B cell (primary cell): ENCODE results near the gene ANXA7. TPM values are rescaled to one million over a fixed set of nuclear protein-coding genes. Genes with fewer than 3 reads are reported as not detected.
A peak's percentile ranks its signal among the peaks of the same experiment; 100 is the strongest.

ENCODE experiments used
- ATAC-seq: fragments of 200-7000 bp; cut with Tn5 transposase; one replicate; pipeline ENCODE4 v1.10.0; 2021; ENCODE audit warnings: low read depth, mild to moderate bottlenecking, moderate number of reproducible peaks, moderate library complexity
- CTCF ChIA-PET: fragments of 350-600 bp; sonication (Branson Sonifier 250); formaldehyde crosslinking; loops from one replicate; lab custom pipeline; 2021; ENCODE audit warnings: antibody characterized with exemption, inconsistent platforms; lab: Charles Lee
- POLR2A ChIA-PET: fragments of 350-600 bp; sonication (Branson Sonifier 250); formaldehyde crosslinking; loops from one replicate; lab custom pipeline; 2021; ENCODE audit warnings: antibody characterized with exemption; lab: Charles Lee
- DNase-seq: peaks from one replicate; pipeline ENCODE4 v3.0.0; 2013
- H2AFZ ChIP-seq: 2 replicates; pipeline ENCODE4 v1.6.1; 2012; ENCODE audit warnings: mild to moderate bottlenecking, low read depth, low read length; ENCODE audit not compliant: insufficient read depth, poor library complexity, severe bottlenecking
- H3K27ac ChIP-seq, 2 donors: 1 replicate in 1 of 2; 2 replicates in 1 of 2; pipeline ENCODE4 v1.5.1; 2012 to 2013; ENCODE audit warnings: low read length in 2 of 2, mild to moderate bottlenecking in 2 of 2, moderate library complexity in 1 of 2
- H3K27me3 ChIP-seq, 4 experiments: fragments of 200-600 bp in 1 of 4; sonication (generic) in 1 of 4; replicated peaks in 1 of 4; 1 replicate in 2 of 4; 2 replicates in 2 of 4; pipeline versions ENCODE4 v1.6.1 to v1.7.0; 2013 to 2016; ENCODE audit warnings: low read length in 3 of 4, mild to moderate bottlenecking in 2 of 4, mixed read lengths in 1 of 4, moderate library complexity in 1 of 4; ENCODE audit not compliant: insufficient read depth in 4 of 4, control insufficient read depth in 3 of 4; ENCODE audit errors: control extremely low read depth in 1 of 4
- H3K36me3 ChIP-seq, 2 experiments: replicated peaks in 1 of 2; 1 replicate in 1 of 2; 2 replicates in 1 of 2; pipeline versions ENCODE4 v1.6.1 to v1.7.1; 2013; ENCODE audit warnings: low read length in 1 of 2; ENCODE audit not compliant: insufficient read depth in 2 of 2, control insufficient read depth in 1 of 2; ENCODE audit errors: control extremely low read depth in 1 of 2, extremely low read depth in 1 of 2
- H3K4me1 ChIP-seq, 2 donors: fragments of 200-600 bp in 1 of 2; sonication (generic) in 1 of 2; 1 replicate in 1 of 2; 2 replicates in 1 of 2; pipeline versions ENCODE4 v1.5.1 to v1.6.1; 2013 to 2017; ENCODE audit warnings: low read length in 2 of 2; ENCODE audit not compliant: control insufficient read depth in 2 of 2, insufficient read depth in 2 of 2
- H3K4me2 ChIP-seq: replicated peaks from 2 replicates; pipeline ENCODE3; 2012; ENCODE audit warnings: mild to moderate bottlenecking, low read depth, low read length; ENCODE audit not compliant: poor library complexity, severe bottlenecking
- H3K4me3 ChIP-seq, 5 experiments: fragments of 200-600 bp in 1 of 5; sonication (generic) in 1 of 5; 1 replicate in 3 of 5; 2 replicates in 2 of 5; pipeline versions ENCODE4 v1.5.1 to v1.7.0; 2011 to 2016; ENCODE audit warnings: low read length in 4 of 5, mild to moderate bottlenecking in 4 of 5, low read depth in 2 of 5, control low read depth in 1 of 5, moderate library complexity in 1 of 5; ENCODE audit not compliant: insufficient read depth in 1 of 5; ENCODE audit errors: control extremely low read depth in 1 of 5, extremely low read depth in 1 of 5
- H3K79me2 ChIP-seq: fragments of 200-600 bp; sonication (generic); one replicate; pipeline ENCODE4 v1.6.0; 2016; ENCODE audit warnings: low read length; ENCODE audit not compliant: control insufficient read depth, insufficient read depth
- H3K9ac ChIP-seq: fragments of 200-600 bp; sonication (generic); 2 replicates; pipeline ENCODE4 v1.6.1; 2017; ENCODE audit warnings: mild to moderate bottlenecking, low read length, moderate library complexity
- H3K9me3 ChIP-seq, 3 donors: one replicate each; pipeline versions ENCODE4 v1.6.1 to v1.7.1; 2013; ENCODE audit warnings: low read length in 2 of 3; ENCODE audit not compliant: control insufficient read depth in 2 of 3, insufficient read depth in 1 of 3; ENCODE audit errors: control extremely low read depth in 1 of 3
- H4K20me1 ChIP-seq: 2 replicates; pipeline ENCODE4 v1.6.0; 2012; ENCODE audit warnings: mild to moderate bottlenecking, low read length; ENCODE audit not compliant: insufficient read depth, control insufficient read depth, poor library complexity, severe bottlenecking
- H3K27ac Mint-ChIP-seq: one replicate; pipeline ENCODE4 v1.8.0; 2021; ENCODE audit warnings: mixed read lengths
- H3K27me3 Mint-ChIP-seq: one replicate; pipeline ENCODE4 v1.8.0; 2021; ENCODE audit warnings: mixed read lengths
- H3K4me1 Mint-ChIP-seq: one replicate; pipeline ENCODE4 v1.8.0; 2021; ENCODE audit warnings: mixed read lengths
- H3K4me3 Mint-ChIP-seq: one replicate; pipeline ENCODE4 v1.8.0; 2021; ENCODE audit warnings: mixed read lengths
- H3K9me3 Mint-ChIP-seq: one replicate; pipeline ENCODE4 v1.8.0; 2022; ENCODE audit warnings: mixed read lengths; ENCODE audit not compliant: insufficient read depth
- EZH2 ChIP-seq: IDR thresholded peaks from 2 replicates; pipeline ENCODE4 v1.6.1; 2012; ENCODE audit warnings: borderline replicate concordance, low read depth, mild to moderate bottlenecking, moderate library complexity, low read length; ENCODE audit not compliant: insufficient read depth, poor library complexity, severe bottlenecking
- WGBS: methylation state at CpG from one replicate; pipeline ENCODE4 v1.1.5; 2013; ENCODE audit warnings: missing lambda C conversion rate; ENCODE audit not compliant: insufficient coverage; 5-methylcytosine and 5-hydroxymethylcytosine counted together
- intact Hi-C: fragments of 100-400 bp; cut with micrococcal nuclease; formaldehyde crosslinking; loops from one replicate; pipeline ENCODE4 v1.10.0; 2022
- polyA plus RNA-seq: library from polyadenylated mRNA; depleted of rRNA; stranded (reverse); fragments of >200 nt; gene quantifications from 2 replicates; pipeline ENCODE4 v1.2.3, GENCODE V29; 2012
- total RNA-seq, 2 donors: library from RNA; stranded (reverse); fragments of 120-200 nt in 1 of 2; gene quantifications; 1 replicate in 1 of 2; 2 replicates in 1 of 2; pipeline versions ENCODE4 v1.2.3 to v1.2.4, GENCODE V29; 2013 to 2022
- TF ChIP-seq, protein P1 (sequence below): fragments of 200-600 bp; IDR thresholded peaks from one replicate; pipeline ENCODE4 v1.8.0; 2022; ENCODE audit warnings: antibody characterized with exemption, mild to moderate bottlenecking

Gene ANXA7
- total and polyA plus RNA-seq, 2 donors (not counting 1 experiment from before 2014, with no cell fraction given): 43.4 to 90.0 TPM

DNA sequence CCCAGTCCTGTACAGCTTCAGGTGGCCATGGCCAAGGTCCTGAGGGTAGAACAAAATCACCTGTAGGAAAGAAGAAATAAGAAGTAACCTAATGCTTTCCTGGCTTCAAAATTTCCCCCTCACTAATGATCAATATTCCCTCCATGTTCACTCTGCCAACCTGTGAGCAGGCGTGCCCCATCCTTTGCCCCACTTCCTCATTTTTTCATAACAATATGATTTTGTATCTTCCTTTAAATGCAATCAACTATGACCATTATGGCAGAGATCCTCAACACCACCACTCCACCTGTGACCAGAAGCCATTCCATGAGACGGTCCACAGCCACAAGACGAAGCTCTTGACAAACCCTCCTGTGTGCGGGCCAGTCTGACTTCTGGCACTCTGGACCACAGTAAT lies 12.5 kb upstream of the ANXA7 start:
- Histone ChIP-seq H3K36me3 (peaks cover 12 to 26% of the 10 kb centered on the region in 2 experiments), H3K79me2 (no peaks in the 10 kb centered on the region), H3K4me3 (no peak overlapping the region), H3K27me3 (no peaks in the 10 kb centered on the region), H3K4me2 (peak overlapping the region; percentile 0), H4K20me1 (no peaks in the 10 kb centered on the region), H2AFZ (no peak overlapping the region), H3K27ac (no peak overlapping the region), H3K9ac (no peak overlapping the region), H3K9me3 (no peaks in the 10 kb centered on the region), H3K4me1 (peaks cover 12 to 13% of the 10 kb centered on the region in 2 donors)
- TF ChIP-seq, protein P1, sequence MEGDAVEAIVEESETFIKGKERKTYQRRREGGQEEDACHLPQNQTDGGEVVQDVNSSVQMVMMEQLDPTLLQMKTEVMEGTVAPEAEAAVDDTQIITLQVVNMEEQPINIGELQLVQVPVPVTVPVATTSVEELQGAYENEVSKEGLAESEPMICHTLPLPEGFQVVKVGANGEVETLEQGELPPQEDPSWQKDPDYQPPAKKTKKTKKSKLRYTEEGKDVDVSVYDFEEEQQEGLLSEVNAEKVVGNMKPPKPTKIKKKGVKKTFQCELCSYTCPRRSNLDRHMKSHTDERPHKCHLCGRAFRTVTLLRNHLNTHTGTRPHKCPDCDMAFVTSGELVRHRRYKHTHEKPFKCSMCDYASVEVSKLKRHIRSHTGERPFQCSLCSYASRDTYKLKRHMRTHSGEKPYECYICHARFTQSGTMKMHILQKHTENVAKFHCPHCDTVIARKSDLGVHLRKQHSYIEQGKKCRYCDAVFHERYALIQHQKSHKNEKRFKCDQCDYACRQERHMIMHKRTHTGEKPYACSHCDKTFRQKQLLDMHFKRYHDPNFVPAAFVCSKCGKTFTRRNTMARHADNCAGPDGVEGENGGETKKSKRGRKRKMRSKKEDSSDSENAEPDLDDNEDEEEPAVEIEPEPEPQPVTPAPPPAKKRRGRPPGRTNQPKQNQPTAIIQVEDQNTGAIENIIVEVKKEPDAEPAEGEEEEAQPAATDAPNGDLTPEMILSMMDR: no peak
- TF ChIP-seq EZH2: no peak
- no peak overlapping the region for H3K4me3 Mint-ChIP-seq
- ATAC-seq (peak; percentile 58), DNase-seq (peak; percentile 32)
- ChIA-PET POLR2A (no interaction called here), CTCF (no interaction called here)
- H3K4me1 Mint-ChIP-seq: peaks cover 12% of the 10 kb centered on the region
- WGBS: 52% methylated on average over 2 of the region's 4 CpGs
- H3K27me3 Mint-ChIP-seq: no peaks in the 10 kb centered on the region
- intact Hi-C loops: no loop called here
- H3K9me3 Mint-ChIP-seq: no peaks in the 10 kb centered on the region
- peak overlapping the region; percentile 84 for H3K27ac Mint-ChIP-seq

DNA sequence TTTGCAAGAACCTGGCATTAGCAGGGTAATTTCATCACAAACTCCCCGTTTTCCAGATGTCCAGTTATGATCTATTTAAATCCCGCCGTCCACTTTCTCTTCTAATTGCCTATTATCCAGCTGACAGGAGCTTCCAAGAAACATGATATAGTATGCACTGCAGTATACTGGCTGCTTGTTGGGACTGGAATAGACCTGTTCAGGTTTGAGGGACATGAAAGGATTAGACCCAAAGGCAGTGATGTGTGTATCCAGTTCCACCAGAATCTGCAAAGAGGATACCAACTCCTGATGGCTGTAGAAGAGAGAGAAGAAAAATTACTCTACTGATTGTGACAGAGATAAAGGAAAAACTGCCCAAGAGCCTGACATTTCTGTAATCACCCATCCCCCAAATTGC lies 10.6 kb upstream of the ANXA7 start:
- H3K9me3 ChIP-seq: no peaks in the 10 kb centered on the region
- Mint-ChIP-seq H3K27me3 (no peaks in the 10 kb centered on the region), H3K4me3 (no peak overlapping the region), H3K27ac (no peak overlapping the region), H3K4me1 (peaks cover 12% of the 10 kb centered on the region), H3K9me3 (no peaks in the 10 kb centered on the region)
- H3K4me3 ChIP-seq: no peak overlapping the region
- no peak overlapping the region for H2AFZ ChIP-seq
- H3K4me2 ChIP-seq: no peak overlapping the region
- ChIA-PET CTCF (no interaction called here), POLR2A (no interaction called here)
- H3K36me3 ChIP-seq: peaks cover 12 to 26% of the 10 kb centered on the region in 2 experiments
- H3K79me2 ChIP-seq: no peaks in the 10 kb centered on the region
- no peaks in the 10 kb centered on the region for H4K20me1 ChIP-seq
- H3K27me3 ChIP-seq: no peaks in the 10 kb centered on the region
- TF ChIP-seq EZH2: no peak
- TF ChIP-seq, protein P1: no peak
- no peak overlapping the region for H3K9ac ChIP-seq
- WGBS: no CpG with 5 or more reads among the region's 3 CpGs
- intact Hi-C loops: no loop called here
- H3K27ac ChIP-seq: no peak overlapping the region
- no peak for DNase-seq
- H3K4me1 ChIP-seq: peaks cover 12 to 13% of the 10 kb centered on the region in 2 donors
- no peak for ATAC-seq
